Tibial nerve (tissue), 4 donors: ENCODE measurements around the gene NCAM1. TPM values are rescaled to one million over a fixed set of nuclear protein-coding genes. Genes with fewer than 3 reads are reported as not detected.
A peak's percentile ranks its signal among the peaks of the same experiment; 100 is the strongest.

Experiments used
- DNase-seq, 2 donors: peaks; one replicate each; pipeline ENCODE4 v3.0.0-alpha.2; 2019; ENCODE audit warnings: low spot score in 2 of 2
- H3K27ac ChIP-seq, 4 donors: fragments of 200-600 bp; sonication (generic) in 3 of 4; one replicate each; pipeline ENCODE4 v1.5.1; 2017 to 2019; ENCODE audit warnings: mild to moderate bottlenecking in 1 of 4
- H3K27me3 ChIP-seq, 2 donors: fragments of 200-600 bp; sonication (generic) in 1 of 2; one replicate each; pipeline versions ENCODE4 v1.5.1 to v1.6.0; 2017 to 2019
- H3K36me3 ChIP-seq, 3 donors: fragments of 200-600 bp; sonication (generic); one replicate each; pipeline ENCODE4 v1.5.1; 2018 to 2019
- H3K4me1 ChIP-seq, 4 donors: fragments of 200-600 bp; sonication (generic) in 3 of 4; one replicate each; pipeline ENCODE4 v1.5.1; 2017 to 2019
- H3K4me3 ChIP-seq, 4 donors: fragments of 200-600 bp; sonication (generic) in 3 of 4; one replicate each; pipeline ENCODE4 v1.5.1; 2017 to 2019; ENCODE audit warnings: mild to moderate bottlenecking in 1 of 4, moderate library complexity in 1 of 4
- H3K9me3 ChIP-seq, 4 donors: fragments of 200-600 bp; sonication (generic) in 3 of 4; one replicate each; pipeline ENCODE4 v1.5.1; 2017 to 2019
- CTCF ChIP-seq, 5 experiments: fragments of 200-600 bp in 3 of 5; fragments of 450-650 bp in 2 of 5; sonication (generic) in 3 of 5; IDR thresholded peaks; one replicate each; pipeline ENCODE4 v1.5.1; 2016 to 2019; ENCODE audit warnings: antibody characterized with exemption in 5 of 5, mild to moderate bottlenecking in 3 of 5, moderate library complexity in 2 of 5
- EP300 ChIP-seq, 2 donors: sonication (generic); formaldehyde crosslinking; IDR thresholded peaks; one replicate each; pipeline ENCODE4 v1.6.1; 2017; ENCODE audit warnings: antibody characterized with exemption in 2 of 2, mild to moderate bottlenecking in 1 of 2
- POLR2A ChIP-seq, 2 donors: fragments of 450-650 bp; IDR thresholded peaks; one replicate each; pipeline ENCODE4 v1.6.1; 2017; ENCODE audit warnings: antibody characterized with exemption in 2 of 2, mild to moderate bottlenecking in 2 of 2, moderate library complexity in 2 of 2
- WGBS, 2 donors: methylation state at CpG; one replicate each; pipeline ENCODE4 v1.1.5; 2018; 5-methylcytosine and 5-hydroxymethylcytosine counted together
- total RNA-seq, 4 donors: library from RNA; depleted of rRNA; stranded (reverse); fragments of >200 nt; gene quantifications; one replicate each; pipeline ENCODE4 v1.1.0, GENCODE V29; 2016

NCAM1 gene
- total RNA-seq, 4 donors from 2014 or later = 57.3 to 121 (median 76.1) TPM

- TF ChIP-seq POLR2A (IDR thresholded peaks at IDR 0.05) (peak in 1 of 2 donors; percentile 30), CTCF (IDR thresholded peaks at IDR 0.05) (no peak), EP300 (IDR thresholded peaks at IDR 0.05) (peak in 1 of 2 donors; percentile 46)
- Histone ChIP-seq H3K36me3 (no peaks in the 10 kb centered on the region), H3K4me3 (peak overlapping the region; percentile 31 to 61 (median 52)), H3K9me3 (no peaks in the 10 kb centered on the region), H3K4me1 (peaks cover 0 to 32% (median 6%) of the 10 kb centered on the region in 4 donors), H3K27ac (peak overlapping the region; percentile 3 to 80 (median 59)), H3K27me3 (peaks cover 0 to 59% of the 10 kb centered on the region in 2 donors)
- no peak for DNase-seq
- WGBS, 2 donors = 2% methylated on average over 39 to 61 of the region's 67 CpGs
These were observed 1.6 kb downstream of the NCAM1 start for GRCh38 chr11:112962579-112963367.

GRCh38 chr11:112963368-112963955, 2.2 kb downstream of the NCAM1 start:
- TF ChIP-seq CTCF (IDR thresholded peaks at IDR 0.05) (no peak), EP300 (IDR thresholded peaks at IDR 0.05) (no peak), POLR2A (IDR thresholded peaks at IDR 0.05) (no peak)
- Histone ChIP-seq H3K4me1 (peaks cover 0 to 32% (median 6%) of the 10 kb centered on the region in 4 donors), H3K4me3 (peak overlapping the region; percentile 31 to 61 (median 52)), H3K27ac (peak overlapping the region in 3 of 4 donors; percentile 39 to 80 (median 67)), H3K36me3 (no peaks in the 10 kb centered on the region), H3K9me3 (no peaks in the 10 kb centered on the region), H3K27me3 (peaks cover 0 to 54% of the 10 kb centered on the region in 2 donors)
- no peak for DNase-seq
- 7 to 8% methylated on average over 23 to 41 of the region's 48 CpGs for whole genome bisulfite sequencing, 2 donors

DNA sequence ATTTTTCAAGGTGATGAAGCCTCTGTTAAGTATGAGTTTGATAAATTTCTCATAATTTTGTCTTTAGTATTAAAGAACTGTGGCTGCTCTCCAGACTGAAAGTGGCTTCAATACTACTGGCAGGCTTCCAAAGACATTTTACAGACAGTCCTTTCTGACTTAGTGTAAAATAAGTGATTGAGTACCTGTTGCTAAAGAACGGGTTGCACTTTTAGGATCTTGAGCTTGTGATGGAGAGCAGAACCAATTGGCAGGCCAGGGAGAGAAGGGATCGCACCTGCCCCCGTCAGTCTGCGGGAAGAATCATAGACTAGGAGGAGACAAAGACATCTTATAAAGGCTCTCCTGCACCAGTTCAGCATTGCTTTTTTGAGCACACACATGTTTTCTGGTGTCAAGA, 4.4 kb downstream of the NCAM1 start:
- 51 to 67% methylated on average over 4 of the region's 4 CpGs for WGBS, 2 donors
- TF ChIP-seq CTCF (IDR thresholded peaks at IDR 0.05) = no peak
- no peak for TF ChIP-seq EP300 (IDR thresholded peaks at IDR 0.05)
- no peak for TF ChIP-seq POLR2A (IDR thresholded peaks at IDR 0.05)
- Histone ChIP-seq H3K9me3 (no peaks in the 10 kb centered on the region), H3K4me3 (no peak overlapping the region), H3K4me1 (peaks cover 0 to 36% (median 6%) of the 10 kb centered on the region in 4 donors), H3K27me3 (peaks cover 0 to 35% of the 10 kb centered on the region in 2 donors), H3K27ac (no peak overlapping the region), H3K36me3 (no peaks in the 10 kb centered on the region)
- no peak for DNase-seq

DNA sequence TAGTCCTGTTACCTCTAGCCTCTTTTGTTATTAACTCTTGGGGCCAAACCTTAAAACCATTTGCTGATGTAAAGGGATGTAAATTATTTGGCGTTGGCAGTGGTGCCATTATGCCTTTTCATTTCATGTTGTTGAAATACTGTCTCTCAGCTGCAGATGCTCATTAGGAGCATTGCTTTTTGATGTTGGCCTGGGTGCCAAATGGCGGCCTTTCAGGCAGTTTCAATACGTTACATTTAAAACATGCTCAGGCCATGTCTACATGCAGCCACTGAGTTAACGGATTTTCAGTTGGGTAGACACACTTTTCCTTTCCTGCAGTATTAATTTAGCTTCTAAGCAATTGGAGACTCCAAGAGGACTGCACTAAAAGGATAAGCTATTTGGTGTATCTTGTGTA, 5.3 kb downstream of the NCAM1 start:
- Histone ChIP-seq H3K27ac (no peak overlapping the region), H3K4me1 (peaks cover 0 to 26% (median 5%) of the 10 kb centered on the region in 4 donors), H3K9me3 (no peaks in the 10 kb centered on the region), H3K27me3 (peaks cover 0 to 26% of the 10 kb centered on the region in 2 donors), H3K4me3 (no peak overlapping the region), H3K36me3 (no peaks in the 10 kb centered on the region)
- 83 to 87% methylated on average over 4 of the region's 4 CpGs for WGBS, 2 donors
- no peak for DNase-seq
- TF ChIP-seq CTCF (IDR thresholded peaks at IDR 0.05) = no peak
- TF ChIP-seq EP300 (IDR thresholded peaks at IDR 0.05) = no peak
- TF ChIP-seq POLR2A (IDR thresholded peaks at IDR 0.05) = no peak

DNA sequence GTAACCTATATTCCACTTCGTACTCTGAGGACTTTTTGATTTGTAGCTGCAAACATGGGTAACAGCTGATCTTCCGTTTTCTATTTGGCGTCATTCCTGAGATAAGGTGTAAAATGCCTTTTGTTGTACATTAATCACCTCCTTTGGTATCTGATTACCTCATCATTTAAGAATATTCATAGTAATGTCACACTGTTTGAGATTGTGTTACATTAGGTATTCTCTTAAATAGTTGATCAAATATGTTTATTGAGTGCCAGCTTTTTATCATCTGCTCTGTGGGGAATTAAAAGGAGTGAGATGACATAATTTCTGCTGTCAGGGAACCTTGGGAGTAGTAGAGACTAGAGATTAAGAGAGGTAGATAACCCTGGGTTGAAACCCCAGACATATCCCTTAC, 5.9 kb downstream of the NCAM1 start:
- 88 to 90% methylated on average over 3 of the region's 3 CpGs for WGBS, 2 donors
- TF ChIP-seq EP300 (IDR thresholded peaks at IDR 0.05) (no peak), POLR2A (IDR thresholded peaks at IDR 0.05) (no peak), CTCF (IDR thresholded peaks at IDR 0.05) (no peak)
- Histone ChIP-seq H3K36me3 (no peaks in the 10 kb centered on the region), H3K27me3 (peaks cover 0 to 22% of the 10 kb centered on the region in 2 donors), H3K27ac (no peak overlapping the region), H3K4me1 (peaks cover 0 to 21% (median 4%) of the 10 kb centered on the region in 4 donors), H3K9me3 (no peaks in the 10 kb centered on the region), H3K4me3 (no peak overlapping the region)
- DNase-seq = no peak
